HT-29 (cell line): ENCODE data around the gene MRC2. TPM values are rescaled to one million over a fixed set of nuclear protein-coding genes. Genes with fewer than 3 reads are reported as not detected.
"Not testable (repeated sequence)": the region's sequence is repeated elsewhere in the genome, so short reads cannot be mapped to it uniquely, and the experiment has no call there.

ENCODE experiments used
- DNase-seq: peaks from one replicate; pipeline ENCODE4 v3.0.0-alpha.2; 2015; ENCODE audit warnings: low spot score
- total RNA-seq: library from RNA; depleted of rRNA; stranded (reverse); fragments of >200 nt; shearing (Covaris generic); gene quantifications from 2 replicates; pipeline ENCODE4 v1.2.3, GENCODE V29; 2014

Gene MRC2
- total RNA-seq, 1 experiment from 2014 or later, result 2.8 TPM

- DNase-seq, result no peak
These were observed 49.6 kb downstream of the MRC2 start for GRCh38 chr17:62676952-62677596.

GRCh38 chr17:62678214-62678919, 50.9 kb downstream of the MRC2 start:
- no peak for DNase-seq

- DNase-seq, result no peak
These were observed 52.5 kb downstream of the MRC2 start for GRCh38 chr17:62679866-62680377.

GRCh38 chr17:62680541-62681052, 53.1 kb downstream of the MRC2 start:
- peak; percentile 22 for DNase-seq

GRCh38 chr17:62681061-62681938, 53.8 kb downstream of the MRC2 start:
- no peak for DNase-seq

- DNase-seq, result no peak
These were observed 54.5 kb downstream of the MRC2 start for GRCh38 chr17:62681939-62682381.

- no peak for DNase-seq
These were observed 56.7 kb downstream of the MRC2 start for GRCh38 chr17:62684179-62684578.

- DNase-seq, result no peak
These were observed 60.5 kb downstream of the MRC2 start for GRCh38 chr17:62687997-62688396.

- DNase-seq, result no peak
These were observed 61.1 kb downstream of the MRC2 start for GRCh38 chr17:62688398-62689160.

- no peak for DNase-seq
These were observed 62.1 kb downstream of the MRC2 start for GRCh38 chr17:62689441-62690167.

- no peak for DNase-seq
These were observed 62.9 kb downstream of the MRC2 start for GRCh38 chr17:62690168-62690897.

- not testable (repeated sequence) for DNase-seq
These were observed 64.1 kb downstream of the MRC2 start for GRCh38 chr17:62691589-62691915.

- DNase-seq, result no peak
These were observed 64.7 kb downstream of the MRC2 start for GRCh38 chr17:62692159-62692651.

GRCh38 chr17:62692721-62693431, 65.4 kb downstream of the MRC2 start:
- DNase-seq, result peak; percentile 32

- DNase-seq, result no peak
These were observed 66.3 kb downstream of the MRC2 start for GRCh38 chr17:62693616-62694409.

GRCh38 chr17:62695093-62695738, 67.7 kb downstream of the MRC2 start:
- not testable (repeated sequence) for DNase-seq

- DNase-seq, result no peak
These were observed 68.8 kb downstream of the MRC2 start for GRCh38 chr17:62696256-62696655.
